SK-N-SH treated with all-trans-retinoic acid at 6 μM for 48 hours (cell line): ENCODE measurements around the gene ATP10B.

Experiments used
- ATAC-seq: fragments of 200-7000 bp; cut with Tn5 transposase; 3 replicates; pipeline ENCODE4 v1.9.1; 2020; ENCODE audit warnings: mild to moderate bottlenecking, moderate library complexity
- ARNTL ChIP-seq: fragments of 450-650 bp; formaldehyde crosslinking; IDR thresholded peaks from 2 replicates; pipeline ENCODE4 v1.5.0; 2020; ENCODE audit warnings: low read depth, mild to moderate bottlenecking, moderate library complexity, borderline replicate concordance
- BACH2 ChIP-seq: fragments of 250-450 bp; sonication (Bioruptor Pico); IDR thresholded peaks from 2 replicates; pipeline ENCODE4 v1.9.0; 2021; ENCODE audit warnings: mild to moderate bottlenecking, borderline replicate concordance
- CSRNP3 ChIP-seq: fragments of 250-450 bp; sonication (Bioruptor Pico); IDR thresholded peaks from 2 replicates; pipeline ENCODE4 v1.5.1; 2021; ENCODE audit warnings: mild to moderate bottlenecking, moderate library complexity
- ESRRG ChIP-seq: fragments of 250-450 bp; sonication (Bioruptor Pico); IDR thresholded peaks from 2 replicates; pipeline ENCODE4 v1.6.1; 2021; ENCODE audit warnings: mild to moderate bottlenecking
- GLIS3 ChIP-seq: fragments of 250-450 bp; sonication (Bioruptor Pico); IDR thresholded peaks from 2 replicates; pipeline ENCODE4 v1.5.0; 2020; ENCODE audit warnings: mild to moderate bottlenecking, moderate library complexity
- ISL1 ChIP-seq: fragments of 250-450 bp; sonication (Bioruptor Pico); IDR thresholded peaks from 2 replicates; pipeline ENCODE4 v2.1.2; 2022; ENCODE audit warnings: mild to moderate bottlenecking, moderate library complexity
- POU6F1 ChIP-seq: fragments of 250-450 bp; sonication (Bioruptor Pico); IDR thresholded peaks from 2 replicates; pipeline ENCODE4 v1.8.0; 2021; ENCODE audit warnings: low read depth, mild to moderate bottlenecking, moderate library complexity, borderline replicate concordance
- PPARA ChIP-seq: fragments of 250-450 bp; sonication (Bioruptor Pico); IDR thresholded peaks from 2 replicates; pipeline ENCODE4 v1.5.0; 2020; ENCODE audit warnings: mild to moderate bottlenecking, borderline replicate concordance
- RARB ChIP-seq: fragments of 250-450 bp; sonication (Bioruptor Pico); IDR thresholded peaks from 2 replicates; pipeline ENCODE4 v1.8.0; 2021; ENCODE audit warnings: mild to moderate bottlenecking, moderate library complexity
- SNAI2 ChIP-seq: fragments of 250-450 bp; sonication (Bioruptor Pico); IDR thresholded peaks from 2 replicates; pipeline ENCODE4 v1.5.0; 2020; ENCODE audit warnings: mild to moderate bottlenecking, moderate library complexity
- TCF4 ChIP-seq: fragments of 250-450 bp; sonication (Bioruptor Pico); IDR thresholded peaks from 2 replicates; pipeline ENCODE4 v1.8.0; 2021; ENCODE audit warnings: mild to moderate bottlenecking, moderate library complexity, borderline replicate concordance
- TOX ChIP-seq: fragments of 250-450 bp; sonication (Bioruptor Pico); IDR thresholded peaks from 2 replicates; pipeline ENCODE4 v1.8.0; 2021; ENCODE audit warnings: mild to moderate bottlenecking, moderate library complexity, borderline replicate concordance
- ZC3H10 ChIP-seq: fragments of 250-450 bp; sonication (Bioruptor Pico); IDR thresholded peaks from 2 replicates; pipeline ENCODE4 v1.5.1; 2021; ENCODE audit warnings: mild to moderate bottlenecking, moderate library complexity
- ZFP3 ChIP-seq: fragments of 250-450 bp; sonication (Bioruptor Pico); IDR thresholded peaks from 2 replicates; pipeline ENCODE4 v1.5.0; 2020; ENCODE audit warnings: mild to moderate bottlenecking, moderate library complexity
- ZFP30 ChIP-seq: fragments of 450-650 bp; formaldehyde crosslinking; IDR thresholded peaks from 2 replicates; pipeline ENCODE4 v1.5.0; 2022; ENCODE audit warnings: mild to moderate bottlenecking, moderate library complexity
- ZNF70 ChIP-seq: fragments of 450-650 bp; formaldehyde crosslinking; IDR thresholded peaks from 2 replicates; pipeline ENCODE4 v1.5.0; 2020; ENCODE audit warnings: mild to moderate bottlenecking, moderate library complexity
- ZNF8 ChIP-seq: fragments of 450-650 bp; formaldehyde crosslinking; IDR thresholded peaks from 2 replicates; pipeline ENCODE4 v1.5.0; 2020; ENCODE audit warnings: mild to moderate bottlenecking, moderate library complexity
- TF ChIP-seq, protein P1 (sequence below): fragments of 250-450 bp; sonication (Bioruptor Pico); IDR thresholded peaks from 2 replicates; pipeline ENCODE4 v1.5.1; 2020; ENCODE audit warnings: low read depth, mild to moderate bottlenecking, moderate library complexity
- TF ChIP-seq, protein P2 (sequence below): fragments of 250-450 bp; sonication (Bioruptor Pico); IDR thresholded peaks from 2 replicates; pipeline ENCODE4 v1.8.0; 2020; ENCODE audit warnings: mild to moderate bottlenecking, moderate library complexity, borderline replicate concordance

The ATP10B gene

DNA sequence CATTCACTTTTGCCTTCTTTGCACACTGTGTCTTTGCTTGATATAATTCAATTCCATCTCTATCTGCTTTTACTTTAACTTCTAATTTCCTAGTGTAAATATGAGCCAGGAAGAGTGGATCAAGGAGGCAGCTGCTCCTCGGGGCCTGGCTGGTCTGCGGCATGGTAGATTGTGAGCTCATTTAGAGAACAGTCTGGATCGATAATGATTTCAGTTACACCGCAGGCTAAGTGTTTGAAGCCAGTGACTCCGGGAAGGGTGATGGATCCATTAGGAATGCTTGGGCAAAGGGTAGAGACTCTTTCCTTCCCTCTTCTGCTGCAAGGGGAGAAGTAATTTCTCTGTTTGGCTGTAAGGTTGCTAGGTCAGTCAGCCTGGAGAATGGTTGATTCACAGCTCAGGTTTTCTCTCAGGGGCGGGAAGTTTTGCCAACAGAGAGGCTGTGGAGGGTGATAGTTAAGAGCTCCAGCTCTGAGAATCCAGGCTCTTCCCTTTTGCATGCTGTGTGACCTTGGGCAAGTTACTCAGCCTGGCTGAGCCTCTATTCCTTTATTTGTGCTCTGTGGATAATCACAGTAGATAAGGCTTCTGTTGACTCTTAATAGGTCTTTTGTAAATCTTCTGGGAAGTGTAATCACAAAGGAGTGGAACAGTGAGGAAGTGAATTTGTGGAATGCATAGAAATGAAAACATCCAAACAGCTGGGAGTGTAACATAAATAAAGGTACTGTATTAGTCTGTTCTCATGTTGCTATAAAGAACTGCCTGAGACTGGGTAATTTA lies 331.2 kb downstream of the ATP10B start:
- TF ChIP-seq ZFP3 (CRISPR knock-in tag): no peak
- no peak for TF ChIP-seq PPARA (CRISPR knock-in tag)
- no peak for TF ChIP-seq CSRNP3 (CRISPR knock-in tag)
- no peak for TF ChIP-seq RARB (CRISPR knock-in tag)
- TF ChIP-seq ZFP30 (CRISPR knock-in tag): no peak
- no peak for TF ChIP-seq POU6F1
- no peak for TF ChIP-seq BACH2 (CRISPR knock-in tag)
- TF ChIP-seq TCF4 (CRISPR knock-in tag): no peak
- TF ChIP-seq ARNTL: no peak
- no peak for TF ChIP-seq TOX (CRISPR knock-in tag)
- no peak for TF ChIP-seq ESRRG (CRISPR knock-in tag)
- no peak for TF ChIP-seq ZNF8
- TF ChIP-seq ISL1 (CRISPR knock-in tag): no peak
- ATAC-seq: no peak

GRCh38 chr5:160516696-160517530 lies 335.1 kb downstream of the ATP10B start:
- TF ChIP-seq TCF4 (CRISPR knock-in tag) (no peak), PPARA (CRISPR knock-in tag) (no peak), CSRNP3 (CRISPR knock-in tag) (no peak), GLIS3 (no peak), POU6F1 (no peak), ESRRG (CRISPR knock-in tag) (no peak), ZNF70 (no peak), ZFP3 (CRISPR knock-in tag) (no peak)
- TF ChIP-seq, protein P1, sequence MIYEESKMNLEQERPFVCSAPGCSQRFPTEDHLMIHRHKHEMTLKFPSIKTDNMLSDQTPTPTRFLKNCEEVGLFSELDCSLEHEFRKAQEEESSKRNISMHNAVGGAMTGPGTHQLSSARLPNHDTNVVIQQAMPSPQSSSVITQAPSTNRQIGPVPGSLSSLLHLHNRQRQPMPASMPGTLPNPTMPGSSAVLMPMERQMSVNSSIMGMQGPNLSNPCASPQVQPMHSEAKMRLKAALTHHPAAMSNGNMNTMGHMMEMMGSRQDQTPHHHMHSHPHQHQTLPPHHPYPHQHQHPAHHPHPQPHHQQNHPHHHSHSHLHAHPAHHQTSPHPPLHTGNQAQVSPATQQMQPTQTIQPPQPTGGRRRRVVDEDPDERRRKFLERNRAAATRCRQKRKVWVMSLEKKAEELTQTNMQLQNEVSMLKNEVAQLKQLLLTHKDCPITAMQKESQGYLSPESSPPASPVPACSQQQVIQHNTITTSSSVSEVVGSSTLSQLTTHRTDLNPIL: no peak
- TF ChIP-seq, protein P2, sequence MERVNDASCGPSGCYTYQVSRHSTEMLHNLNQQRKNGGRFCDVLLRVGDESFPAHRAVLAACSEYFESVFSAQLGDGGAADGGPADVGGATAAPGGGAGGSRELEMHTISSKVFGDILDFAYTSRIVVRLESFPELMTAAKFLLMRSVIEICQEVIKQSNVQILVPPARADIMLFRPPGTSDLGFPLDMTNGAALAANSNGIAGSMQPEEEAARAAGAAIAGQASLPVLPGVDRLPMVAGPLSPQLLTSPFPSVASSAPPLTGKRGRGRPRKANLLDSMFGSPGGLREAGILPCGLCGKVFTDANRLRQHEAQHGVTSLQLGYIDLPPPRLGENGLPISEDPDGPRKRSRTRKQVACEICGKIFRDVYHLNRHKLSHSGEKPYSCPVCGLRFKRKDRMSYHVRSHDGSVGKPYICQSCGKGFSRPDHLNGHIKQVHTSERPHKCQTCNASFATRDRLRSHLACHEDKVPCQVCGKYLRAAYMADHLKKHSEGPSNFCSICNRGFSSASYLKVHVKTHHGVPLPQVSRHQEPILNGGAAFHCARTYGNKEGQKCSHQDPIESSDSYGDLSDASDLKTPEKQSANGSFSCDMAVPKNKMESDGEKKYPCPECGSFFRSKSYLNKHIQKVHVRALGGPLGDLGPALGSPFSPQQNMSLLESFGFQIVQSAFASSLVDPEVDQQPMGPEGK (CRISPR knock-in tag): no peak
- ATAC-seq: no peak

GRCh38 chr5:160514866-160515265 lies 337.1 kb downstream of the ATP10B start:
- TF ChIP-seq ZFP3 (CRISPR knock-in tag): no peak
- TF ChIP-seq SNAI2 (CRISPR knock-in tag): no peak
- TF ChIP-seq ESRRG (CRISPR knock-in tag): no peak
- TF ChIP-seq ZNF8: no peak
- TF ChIP-seq POU6F1: no peak
- TF ChIP-seq TOX (CRISPR knock-in tag): no peak
- no peak for TF ChIP-seq TCF4 (CRISPR knock-in tag)
- no peak for TF ChIP-seq RARB (CRISPR knock-in tag)
- no peak for TF ChIP-seq ZC3H10 (CRISPR knock-in tag)
- ATAC-seq: no peak
